Fibroblast of mammary gland (primary cell): ENCODE results near the gene SPOPL.

Experiments
- DNase-seq: peaks from one replicate; pipeline ENCODE4 v3.0.0-alpha.2; 2010; ENCODE audit warnings: low read depth
- H3K4me3 ChIP-seq: 2 replicates; pipeline ENCODE4 v1.5.1; 2011; ENCODE audit warnings: low read depth, mild to moderate bottlenecking, low read length, moderate library complexity; ENCODE audit not compliant: control insufficient read depth
- CTCF ChIP-seq: conservative IDR thresholded peaks from 2 replicates; pipeline ENCODE4 v1.5.1; 2011; ENCODE audit warnings: low read depth, low read length, inconsistent platforms; ENCODE audit not compliant: control insufficient read depth, insufficient read depth

SPOPL gene

GRCh38 chr2:138559641-138560040 is 58.1 kb downstream of the SPOPL start:
- no peak overlapping the region for H3K4me3 ChIP-seq
- no peak for TF ChIP-seq CTCF
- DNase-seq: peak; percentile 3

- no peak for TF ChIP-seq CTCF
- H3K4me3 ChIP-seq: no peak overlapping the region
- no peak for DNase-seq
Measured at GRCh38 chr2:138564586-138565229, 63.1 kb downstream of the SPOPL start.

GRCh38 chr2:138565230-138565598 is 63.6 kb downstream of the SPOPL start:
- TF ChIP-seq CTCF: no peak
- H3K4me3 ChIP-seq: no peak overlapping the region
- no peak for DNase-seq

GRCh38 chr2:138572318-138572717 is 70.7 kb downstream of the SPOPL start:
- no peak overlapping the region for H3K4me3 ChIP-seq
- DNase-seq: no peak
- no peak for TF ChIP-seq CTCF

GRCh38 chr2:138577066-138577465 is 75.5 kb downstream of the SPOPL start:
- no peak for DNase-seq
- TF ChIP-seq CTCF: no peak
- H3K4me3 ChIP-seq: no peak overlapping the region

- no peak for DNase-seq
- H3K4me3 ChIP-seq: no peak overlapping the region
- TF ChIP-seq CTCF: no peak
Measured at GRCh38 chr2:138579556-138579955, 78.0 kb downstream of the SPOPL start.

- no peak overlapping the region for H3K4me3 ChIP-seq
- DNase-seq: no peak
- no peak for TF ChIP-seq CTCF
Measured at GRCh38 chr2:138581909-138582308, 80.3 kb downstream of the SPOPL start.
